Vagina (tissue), 2 donors: ENCODE data around the gene COL28A1.

Experiments
- POLR2A ChIP-seq, 2 donors: fragments of 450-650 bp; IDR thresholded peaks; one replicate each; pipeline ENCODE4 v1.6.1; 2017; ENCODE audit warnings: antibody characterized with exemption in 2 of 2, mild to moderate bottlenecking in 2 of 2, moderate library complexity in 2 of 2
- POLR2AphosphoS5 ChIP-seq, 2 donors: sonication (generic); formaldehyde crosslinking; IDR thresholded peaks; one replicate each; pipeline ENCODE4 v1.9.0; 2017; ENCODE audit warnings: antibody characterized with exemption in 2 of 2, mild to moderate bottlenecking in 2 of 2, low read depth in 1 of 2; ENCODE audit not compliant: insufficient read depth in 1 of 2
- TF ChIP-seq, protein P1 (sequence below), 3 experiments: fragments of 450-650 bp in 2 of 3; fragments of 200-600 bp in 1 of 3; sonication (generic) in 1 of 3; IDR thresholded peaks; one replicate each; pipeline ENCODE4 v1.5.1; 2017 to 2019; ENCODE audit warnings: antibody characterized with exemption in 3 of 3, mild to moderate bottlenecking in 2 of 3, moderate library complexity in 2 of 3

GRCh38 chr7:7486362-7486761 is 49.3 kb downstream of the COL28A1 start:
- TF ChIP-seq, protein P1, sequence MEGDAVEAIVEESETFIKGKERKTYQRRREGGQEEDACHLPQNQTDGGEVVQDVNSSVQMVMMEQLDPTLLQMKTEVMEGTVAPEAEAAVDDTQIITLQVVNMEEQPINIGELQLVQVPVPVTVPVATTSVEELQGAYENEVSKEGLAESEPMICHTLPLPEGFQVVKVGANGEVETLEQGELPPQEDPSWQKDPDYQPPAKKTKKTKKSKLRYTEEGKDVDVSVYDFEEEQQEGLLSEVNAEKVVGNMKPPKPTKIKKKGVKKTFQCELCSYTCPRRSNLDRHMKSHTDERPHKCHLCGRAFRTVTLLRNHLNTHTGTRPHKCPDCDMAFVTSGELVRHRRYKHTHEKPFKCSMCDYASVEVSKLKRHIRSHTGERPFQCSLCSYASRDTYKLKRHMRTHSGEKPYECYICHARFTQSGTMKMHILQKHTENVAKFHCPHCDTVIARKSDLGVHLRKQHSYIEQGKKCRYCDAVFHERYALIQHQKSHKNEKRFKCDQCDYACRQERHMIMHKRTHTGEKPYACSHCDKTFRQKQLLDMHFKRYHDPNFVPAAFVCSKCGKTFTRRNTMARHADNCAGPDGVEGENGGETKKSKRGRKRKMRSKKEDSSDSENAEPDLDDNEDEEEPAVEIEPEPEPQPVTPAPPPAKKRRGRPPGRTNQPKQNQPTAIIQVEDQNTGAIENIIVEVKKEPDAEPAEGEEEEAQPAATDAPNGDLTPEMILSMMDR (IDR thresholded peaks at IDR 0.05): no peak
- no peak for TF ChIP-seq POLR2A (IDR thresholded peaks at IDR 0.05)
- no peak for TF ChIP-seq POLR2AphosphoS5 (IDR thresholded peaks at IDR 0.05; ENCODE audit: insufficient read depth in 1 of 2, low read depth in 1 of 2)
